T follicular helper cell (primary cell): ENCODE measurements around the gene TMEM60.
"Not testable (repeated sequence)": the region's sequence is repeated elsewhere in the genome, so short reads cannot be mapped to it uniquely, and the experiment has no call there.

Source experiments
- DNase-seq: peaks from one replicate; pipeline ENCODE4 v3.0.0-alpha.2; 2020; ENCODE audit warnings: low read depth
- total RNA-seq, 2 experiments: gene quantifications; one replicate each; lab custom pipeline; 2026; lab: John Stamatoyannopoulos, UW

TMEM60 gene, protein sequence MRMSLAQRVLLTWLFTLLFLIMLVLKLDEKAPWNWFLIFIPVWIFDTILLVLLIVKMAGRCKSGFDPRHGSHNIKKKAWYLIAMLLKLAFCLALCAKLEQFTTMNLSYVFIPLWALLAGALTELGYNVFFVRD
- 8.6 to 13.9 reads per million in 2 experiments for total RNA-seq

- peak; percentile 91 for DNase-seq
These were observed at the start of gene TMEM60, which contains the start of gene PHTF2 for GRCh38 chr7:77798394-77799077. Gene TMEM60, minus strand, starts transcription at chr7:77798434. Its CDS starts 4,061 bp downstream, at chr7:77794373. Gene PHTF2, plus strand, starts transcription at chr7:77798773.

GRCh38 chr7:77846317-77847092, 48.3 kb upstream of the TMEM60 start:
- DNase-seq: no peak

- no peak for DNase-seq
These were observed 45.0 kb upstream of the TMEM60 start for GRCh38 chr7:77843194-77843593.

DNA sequence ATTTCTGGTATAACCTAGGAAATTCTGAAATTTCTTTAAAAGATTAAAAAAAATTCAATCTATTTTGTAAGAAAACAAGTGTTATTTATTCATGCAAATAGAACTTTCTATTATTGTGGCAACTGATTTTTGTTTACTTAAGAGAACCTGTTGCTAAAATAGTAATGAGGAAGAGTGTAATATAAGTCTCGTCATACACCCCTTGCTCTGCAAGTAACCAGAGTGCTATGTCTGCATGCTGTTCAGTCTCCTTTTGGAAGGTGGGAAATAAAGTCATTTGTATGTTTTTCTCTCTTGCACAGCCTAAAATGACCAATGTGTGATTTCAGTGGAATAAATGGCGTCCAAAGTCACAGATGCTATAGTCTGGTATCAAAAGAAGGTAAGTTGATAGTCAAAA, 41.7 kb upstream of the TMEM60 start:
- no peak for DNase-seq

DNA sequence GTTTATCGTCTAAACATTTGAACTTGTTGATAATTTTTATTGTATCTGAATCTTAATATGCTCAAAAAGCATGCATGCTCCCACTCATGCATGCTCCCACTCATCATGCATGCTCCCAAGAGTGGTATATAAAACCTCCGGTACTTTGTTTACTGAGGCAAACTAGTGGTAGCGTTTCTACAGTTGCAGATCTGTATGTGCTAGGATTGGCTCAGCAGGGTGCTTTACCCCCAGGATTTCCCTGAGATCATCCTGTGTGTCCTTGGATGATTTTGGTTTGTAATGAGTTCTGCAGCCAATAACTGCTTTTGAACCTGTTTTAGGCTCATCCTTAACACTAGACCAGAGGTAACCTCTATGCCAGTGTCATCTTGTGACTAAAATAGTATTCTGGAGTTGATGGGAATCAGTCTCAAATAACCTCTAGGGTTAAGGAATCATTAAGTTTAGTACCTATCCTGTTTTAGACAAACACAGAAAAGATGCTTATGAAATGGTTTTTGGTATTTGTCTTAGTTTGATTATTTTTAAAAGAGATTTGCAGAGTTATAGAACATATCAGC, 40.8 kb upstream of the TMEM60 start:
- no peak for DNase-seq

DNA sequence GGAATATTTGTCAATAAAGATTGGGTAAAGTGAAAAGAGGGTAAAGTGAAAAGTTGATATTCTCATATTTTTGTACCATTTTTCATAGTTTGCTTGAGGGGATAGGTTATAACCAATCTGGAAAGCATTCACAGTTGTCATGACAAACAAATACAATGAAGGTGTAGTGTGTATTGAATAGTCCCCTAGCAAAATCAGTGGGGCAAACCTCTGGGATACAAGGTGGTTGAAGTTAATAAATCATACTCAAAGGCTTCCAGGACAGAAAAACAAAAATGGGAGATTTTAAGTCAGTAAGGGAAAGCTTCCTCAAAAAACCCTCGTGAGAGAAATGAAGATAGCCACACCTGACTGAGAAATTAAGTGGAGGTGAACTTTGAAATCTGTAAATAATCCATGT, 39.7 kb upstream of the TMEM60 start:
- no peak for DNase-seq

- no peak for DNase-seq
These were observed 39.0 kb upstream of the TMEM60 start for GRCh38 chr7:77837275-77837674.

- DNase-seq: not testable (repeated sequence)
These were observed 38.2 kb upstream of the TMEM60 start for GRCh38 chr7:77836425-77836824.

DNA sequence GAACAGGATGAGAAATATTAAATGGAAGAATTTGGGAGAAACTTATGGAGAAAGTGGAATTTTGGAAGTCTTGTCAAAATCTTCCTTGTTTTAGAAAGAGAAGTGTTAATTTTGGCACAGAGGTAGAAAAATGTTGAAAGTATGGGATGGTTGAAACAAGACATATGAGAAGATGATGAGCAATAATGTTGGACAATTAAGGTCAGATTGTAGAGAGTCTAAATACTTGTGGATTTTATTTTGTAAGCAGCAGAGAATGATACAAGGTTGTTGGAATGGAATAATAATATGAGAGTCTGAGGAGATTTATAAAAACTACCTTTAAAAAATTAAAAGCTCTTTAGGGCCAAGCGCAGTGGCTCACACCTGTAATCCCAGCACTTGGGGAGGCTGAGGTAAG, 34.9 kb upstream of the TMEM60 start:
- DNase-seq: no peak

DNA sequence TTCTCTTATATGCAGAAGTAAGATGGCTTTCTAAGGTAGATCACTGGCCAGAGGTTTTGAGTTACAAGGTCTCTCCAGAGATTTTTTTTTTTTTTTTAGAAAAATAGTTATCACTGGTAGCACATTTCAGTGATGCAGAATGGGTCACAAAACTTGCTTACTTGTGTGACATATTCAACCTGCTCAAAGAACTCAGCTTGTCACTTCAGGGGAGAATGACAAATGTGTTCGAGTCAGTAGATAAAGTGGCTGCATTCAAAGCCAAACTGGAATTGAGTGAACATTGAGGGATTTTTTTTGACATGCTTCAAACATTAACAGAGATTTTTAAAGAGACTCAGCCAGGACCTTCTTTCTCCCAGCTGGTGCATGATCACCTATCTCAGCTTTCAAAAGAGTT, 33.7 kb upstream of the TMEM60 start:
- DNase-seq: no peak

GRCh38 chr7:77831481-77831880, 33.2 kb upstream of the TMEM60 start:
- no peak for DNase-seq

DNA sequence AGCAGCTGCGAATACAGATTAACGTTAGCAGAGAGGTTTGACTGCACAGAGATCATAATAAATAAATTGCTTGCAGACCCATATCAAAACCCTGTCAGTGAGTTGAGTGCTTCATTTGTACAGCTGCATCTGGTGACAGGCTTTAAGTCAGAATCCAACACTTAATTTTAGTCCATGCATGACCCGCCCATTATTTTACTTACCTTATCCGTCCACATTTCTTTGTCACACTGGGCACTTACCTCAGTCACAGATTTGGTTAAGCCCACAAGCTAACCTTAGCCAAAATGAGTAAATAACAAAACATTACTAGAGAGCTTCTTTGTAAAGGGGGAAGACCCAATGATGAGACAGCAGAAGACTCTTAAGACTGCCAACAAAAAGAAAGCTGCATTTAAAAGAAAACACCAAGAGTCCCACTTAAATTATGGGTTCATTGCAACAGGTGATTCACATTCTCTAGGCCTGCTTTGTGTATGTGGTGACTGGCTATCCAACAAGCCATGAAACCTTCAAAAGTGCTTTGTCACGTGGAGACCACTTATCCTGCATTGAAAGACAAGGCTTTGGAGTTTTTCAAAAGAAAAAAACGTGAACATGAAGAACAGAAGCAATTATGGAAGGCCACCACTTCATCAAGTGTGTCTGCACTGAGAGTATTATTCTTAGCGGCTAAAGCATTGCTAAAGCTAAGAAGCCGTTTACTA, 32.6 kb upstream of the TMEM60 start:
- DNase-seq: no peak

DNA sequence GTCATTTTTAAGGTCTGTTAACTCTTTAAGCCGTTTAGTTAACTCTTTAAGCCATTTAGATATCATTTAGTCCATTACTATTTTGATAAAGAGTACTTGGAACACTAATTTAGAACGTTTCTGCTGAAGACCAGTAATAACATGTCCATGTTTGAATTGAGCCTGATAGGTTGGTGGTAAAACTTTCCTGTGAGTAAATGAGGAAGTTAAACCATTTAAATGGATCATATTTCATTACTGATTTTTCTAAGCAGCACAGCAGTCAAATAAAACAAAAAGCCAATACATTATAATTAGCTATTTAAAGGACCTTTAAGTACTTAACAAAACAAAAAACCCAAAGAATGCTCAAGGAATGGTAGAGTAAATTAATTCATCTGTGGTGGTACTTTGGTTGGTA, 29.8 kb upstream of the TMEM60 start:
- no peak for DNase-seq

- DNase-seq: no peak
These were observed 28.1 kb upstream of the TMEM60 start for GRCh38 chr7:77826300-77826699.

- no peak for DNase-seq
These were observed 26.9 kb upstream of the TMEM60 start for GRCh38 chr7:77825131-77825530.

- DNase-seq: no peak
These were observed 26.4 kb upstream of the TMEM60 start for GRCh38 chr7:77824636-77825035.

GRCh38 chr7:77823787-77824186, 25.6 kb upstream of the TMEM60 start:
- DNase-seq: no peak

DNA sequence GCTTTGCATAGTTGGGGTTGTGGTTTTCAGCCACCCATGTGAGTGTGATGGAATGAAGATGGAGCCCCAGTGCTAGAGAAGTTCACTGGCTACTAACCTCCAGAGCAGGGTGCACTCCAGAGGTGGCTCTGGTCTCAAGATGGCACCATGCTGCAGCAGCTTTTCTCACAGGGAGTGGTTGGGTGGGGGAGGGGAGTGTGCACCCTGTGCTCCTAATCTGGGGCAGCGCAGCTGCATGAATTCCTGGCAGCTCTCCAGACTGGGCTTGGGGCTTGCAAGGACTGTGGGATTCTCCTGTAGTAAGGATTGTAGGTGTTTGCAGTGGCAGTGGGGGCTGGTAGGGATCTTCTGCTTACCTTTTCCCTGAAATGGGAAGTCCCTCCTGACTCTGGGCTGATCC, 24.0 kb upstream of the TMEM60 start:
- no peak for DNase-seq

- DNase-seq: no peak
These were observed 22.7 kb upstream of the TMEM60 start for GRCh38 chr7:77820967-77821366.

DNA sequence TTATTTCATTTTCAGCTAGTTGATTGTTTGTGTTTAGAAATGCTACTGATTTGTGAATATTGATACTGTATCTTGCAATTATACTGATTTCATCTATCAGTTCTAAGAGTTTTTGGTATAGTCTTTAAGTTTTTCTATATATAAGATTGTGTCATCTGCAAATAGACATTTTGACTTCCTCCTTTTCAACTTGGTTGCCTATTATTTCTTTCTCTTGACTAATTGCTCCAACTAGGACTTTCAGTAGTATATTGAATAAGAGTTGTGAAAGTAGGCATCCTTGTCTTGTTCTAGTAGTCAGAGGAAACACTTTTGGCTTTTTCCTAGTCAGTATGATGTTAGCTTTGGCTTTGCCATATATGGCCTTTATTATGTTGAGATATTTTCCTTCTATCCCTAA, 20.8 kb upstream of the TMEM60 start:
- no peak for DNase-seq

DNA sequence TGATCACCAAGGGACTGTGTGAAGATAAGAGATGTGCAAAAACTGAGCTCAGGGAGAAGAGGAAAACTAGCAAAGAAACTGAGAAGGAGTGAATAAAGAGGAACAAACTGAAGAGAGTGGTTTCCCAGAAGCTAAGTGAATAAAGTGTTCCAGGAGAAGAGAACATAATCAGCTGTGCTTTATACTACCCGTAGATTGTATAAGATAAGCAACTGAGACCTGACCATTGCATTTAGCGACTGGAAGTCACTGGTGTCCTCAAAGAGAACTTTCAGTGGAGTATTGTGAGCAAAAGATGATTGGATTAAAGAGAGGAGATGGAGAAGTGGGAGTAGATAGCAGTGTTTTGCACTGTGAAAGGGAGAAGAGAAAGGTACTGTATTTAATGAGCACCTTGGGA, 14.9 kb upstream of the TMEM60 start:
- no peak for DNase-seq

DNA sequence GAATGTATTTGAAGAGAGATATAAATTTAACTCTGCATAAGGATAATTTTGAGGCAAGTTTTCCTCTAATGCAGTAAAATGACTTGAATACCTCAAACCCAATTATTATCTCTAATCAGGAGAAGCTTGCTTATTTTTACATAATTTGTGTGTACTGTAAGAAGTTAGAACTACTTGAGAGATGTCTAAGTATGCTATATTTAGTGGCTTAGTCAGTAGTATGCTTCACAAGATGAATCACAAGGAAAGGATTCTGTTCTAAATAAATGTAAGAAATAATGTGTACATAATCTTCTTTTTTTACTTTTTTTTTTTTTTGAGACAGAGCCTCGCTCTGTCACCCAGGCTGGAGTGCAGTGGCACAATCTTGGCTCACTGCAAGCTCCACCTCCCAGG, 14.1 kb upstream of the TMEM60 start:
- DNase-seq: no peak
